Measurements from ENCODE around the gene HORMAD1. TPM values are rescaled to one million over a fixed set of nuclear protein-coding genes. Genes with fewer than 3 reads are reported as not detected.

Gene HORMAD1, protein sequence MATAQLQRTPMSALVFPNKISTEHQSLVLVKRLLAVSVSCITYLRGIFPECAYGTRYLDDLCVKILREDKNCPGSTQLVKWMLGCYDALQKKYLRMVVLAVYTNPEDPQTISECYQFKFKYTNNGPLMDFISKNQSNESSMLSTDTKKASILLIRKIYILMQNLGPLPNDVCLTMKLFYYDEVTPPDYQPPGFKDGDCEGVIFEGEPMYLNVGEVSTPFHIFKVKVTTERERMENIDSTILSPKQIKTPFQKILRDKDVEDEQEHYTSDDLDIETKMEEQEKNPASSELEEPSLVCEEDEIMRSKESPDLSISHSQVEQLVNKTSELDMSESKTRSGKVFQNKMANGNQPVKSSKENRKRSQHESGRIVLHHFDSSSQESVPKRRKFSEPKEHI
- 6.4 to 10.5 TPM (median 7.1 TPM) in 5 replicates for total RNA-seq (2022; extraction: Qiagen RNA extraction; ENCODE audit: low read depth)

DNA sequence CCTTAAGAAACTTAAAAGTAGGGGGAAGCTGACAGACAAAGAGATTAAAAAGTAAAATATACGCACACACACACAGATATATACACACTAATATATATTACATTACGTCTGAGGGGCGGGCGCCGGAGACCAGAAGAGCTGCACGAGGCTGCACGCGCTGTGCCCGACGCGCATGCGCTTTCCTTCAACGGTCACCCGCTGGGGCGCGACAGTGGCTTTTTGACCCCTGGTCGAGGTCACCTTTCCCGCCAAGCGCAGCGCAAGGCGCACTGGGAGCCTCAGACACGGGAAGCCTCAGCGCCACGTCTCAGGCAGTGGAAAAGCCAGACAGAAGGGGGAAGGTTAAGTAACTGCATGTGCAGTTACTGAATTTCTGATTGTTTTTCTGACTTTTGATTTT, at the start of gene HORMAD1:
TSS of gene HORMAD1 (minus strand) at position 193 of the 400 bp plus-strand sequence. CDS start 1,390 bp downstream, outside the sequence.

DNA sequence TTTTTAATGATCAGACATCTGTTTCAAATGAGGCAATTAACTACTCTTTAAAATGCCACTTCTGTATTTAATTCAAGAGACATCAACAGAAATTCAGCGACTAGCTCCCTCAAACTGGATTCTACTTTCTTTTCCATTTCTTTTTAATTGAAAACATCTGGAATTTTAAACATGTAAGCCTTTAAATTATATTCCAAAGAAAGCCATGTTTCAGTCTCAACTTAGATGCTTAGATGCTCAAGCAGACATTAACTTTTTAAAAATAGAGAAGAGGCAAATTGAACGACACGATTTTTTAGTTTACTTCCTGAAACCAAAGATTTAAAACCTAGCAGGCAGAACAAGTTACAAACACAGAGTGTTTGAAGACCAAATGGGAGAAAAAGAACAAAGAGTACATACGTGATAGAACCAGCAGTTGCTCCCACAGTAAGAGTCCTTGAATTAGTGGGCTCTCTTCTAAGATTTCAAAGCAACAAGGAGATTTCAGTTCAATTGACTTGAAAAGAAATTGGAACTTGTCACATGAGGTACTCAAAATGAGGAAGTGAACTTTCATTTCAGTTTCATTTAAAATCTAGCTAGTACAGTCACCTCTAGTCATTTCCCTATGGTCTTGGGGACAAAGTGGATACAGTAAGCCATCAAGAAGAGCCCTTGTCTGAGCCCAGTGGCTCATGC, 44.7 kb upstream of the HORMAD1 start, which contains the start of gene CTSS:
TSS of gene CTSS (minus strand) at position 483 of the 681 bp plus-strand sequence. CDS start 1,015 bp downstream, outside the sequence.

DNA sequence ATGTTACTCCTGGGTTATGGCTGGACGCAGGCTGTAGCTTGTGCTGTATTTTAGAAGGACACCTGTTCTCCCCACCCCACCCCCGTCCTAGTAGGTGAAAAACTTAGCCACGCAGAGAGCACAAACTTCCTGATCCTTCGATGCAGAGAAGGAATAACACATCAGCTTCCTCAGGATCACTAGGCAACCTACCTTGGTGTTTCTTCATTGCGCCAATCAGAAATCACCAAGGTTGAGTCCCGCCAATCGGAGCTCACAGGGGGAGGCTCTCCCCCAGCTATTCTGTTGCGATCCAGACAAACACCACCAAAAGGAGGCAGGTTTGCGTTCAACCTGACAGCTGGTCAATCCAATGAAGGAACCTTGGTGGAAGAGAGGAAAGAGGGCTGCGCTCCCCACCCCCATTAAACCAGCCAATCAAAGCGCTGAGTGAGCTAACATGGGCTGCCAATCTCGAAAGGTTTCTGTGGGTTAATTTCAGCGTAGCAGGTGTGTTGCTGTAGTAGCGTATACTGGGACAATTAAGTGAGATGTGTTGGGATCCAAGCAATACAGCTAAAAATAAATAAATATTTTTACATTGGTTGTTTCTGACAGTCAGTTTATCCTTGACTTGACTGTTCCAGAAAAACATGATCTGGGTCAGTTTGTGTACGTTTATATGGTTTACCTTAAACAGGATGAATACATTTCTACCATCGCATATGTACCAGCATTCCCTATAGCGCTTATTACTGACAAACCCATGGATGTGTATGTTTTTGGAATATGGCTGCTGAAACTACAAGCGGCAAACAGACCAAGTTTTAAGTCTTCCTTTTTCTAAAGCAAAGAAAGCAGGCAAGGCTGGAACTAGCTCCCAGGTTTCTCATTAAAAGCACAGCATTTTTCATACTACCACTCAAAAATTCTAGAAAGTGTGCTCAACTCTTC, 23.4 kb downstream of the HORMAD1 start, which contains the start of gene GOLPH3L:
TSS of gene GOLPH3L (minus strand) at position 160 of the 933 bp plus-strand sequence. CDS start 2,316 bp downstream, outside the sequence.

Other genes starting within 250 kb of the HORMAD1 start
- gene TARS2, start 233.5 kb downstream of the HORMAD1 start, total RNA-seq (2022; extraction: Qiagen RNA extraction; ENCODE audit: low read depth): 19.4 to 25.9 TPM (median 22.6 TPM) in 5 replicates
- 1.8 to 2.6 TPM (median 2.2 TPM) in 5 replicates for gene ECM1, start 212.8 kb downstream of the HORMAD1 start, total RNA-seq (2022; extraction: Qiagen RNA extraction; ENCODE audit: low read depth)
- gene FALEC, start 205.1 kb downstream of the HORMAD1 start, total RNA-seq (2022; extraction: Qiagen RNA extraction; ENCODE audit: low read depth): 0.18 to 0.39 TPM in 2 of 5 replicates, not detected in the others
- gene ADAMTSL4, start 171.5 kb downstream of the HORMAD1 start, total RNA-seq (2022; extraction: Qiagen RNA extraction; ENCODE audit: low read depth): 2.2 to 3.3 TPM (median 3.0 TPM) in 5 replicates
- 124 to 148 TPM (median 141 TPM) in 5 replicates for gene MCL1, start 141.3 kb downstream of the HORMAD1 start, total RNA-seq (2022; extraction: Qiagen RNA extraction; ENCODE audit: low read depth)
- gene ENSA, start 91.3 kb downstream of the HORMAD1 start, total RNA-seq (2022; extraction: Qiagen RNA extraction; ENCODE audit: low read depth): 114 to 145 TPM (median 130 TPM) in 5 replicates
- gene GOLPH3L, start 23.7 kb downstream of the HORMAD1 start, total RNA-seq (2022; extraction: Qiagen RNA extraction; ENCODE audit: low read depth): 15.1 to 21.1 TPM (median 17.1 TPM) in 5 replicates
- gene CTSS, start 44.9 kb upstream of the HORMAD1 start, total RNA-seq (2022; extraction: Qiagen RNA extraction; ENCODE audit: low read depth): 14.6 to 21.0 TPM (median 17.2 TPM) in 5 replicates
- 1.7 to 2.2 TPM (median 1.8 TPM) in 5 replicates for gene CTSK, start 87.4 kb upstream of the HORMAD1 start, total RNA-seq (2022; extraction: Qiagen RNA extraction; ENCODE audit: low read depth)
- gene ARNT, start 155.7 kb upstream of the HORMAD1 start, total RNA-seq (2022; extraction: Qiagen RNA extraction; ENCODE audit: low read depth): 9.9 to 13.0 TPM (median 12.7 TPM) in 5 replicates
- not detected in 5 replicates for gene CTXND2, start 166.2 kb upstream of the HORMAD1 start, total RNA-seq (2022; extraction: Qiagen RNA extraction; ENCODE audit: low read depth)
- 22.9 to 24.6 TPM (median 23.6 TPM) in 5 replicates for gene SETDB1, start 205.5 kb upstream of the HORMAD1 start, total RNA-seq (2022; extraction: Qiagen RNA extraction; ENCODE audit: low read depth)